Psoas muscle (tissue), 8 donors: ENCODE measurements around the gene C16orf87. TPM values are rescaled to one million over a fixed set of nuclear protein-coding genes. Genes with fewer than 3 reads are reported as not detected.

Experiments used
- ATAC-seq, 4 donors: fragments of 200-7000 bp; cut with Tn5 transposase; one replicate each; pipeline ENCODE4 v1.9.1; 2020; ENCODE audit warnings: moderate library complexity in 3 of 4, mild to moderate bottlenecking in 2 of 4
- DNase-seq, 2 donors: peaks; one replicate each; pipeline ENCODE4 v3.0.0-alpha.2; 2020
- H3K27ac ChIP-seq: fragments of 200-600 bp; one replicate; pipeline ENCODE4 v1.8.0; 2022
- H3K27me3 ChIP-seq, 3 donors: fragments of 200-600 bp in 1 of 3; one replicate each; pipeline versions ENCODE4 v1.6.1 to v1.8.0; 2013 to 2022; ENCODE audit warnings: low read length in 2 of 3, mild to moderate bottlenecking in 2 of 3, moderate library complexity in 1 of 3; ENCODE audit not compliant: insufficient read depth in 3 of 3
- H3K36me3 ChIP-seq, 2 donors: fragments of 200-600 bp in 1 of 2; one replicate each; pipeline versions ENCODE4 v1.6.1 to v1.8.0; 2013 to 2022; ENCODE audit warnings: low read depth in 1 of 2, mild to moderate bottlenecking in 1 of 2, moderate library complexity in 1 of 2; ENCODE audit not compliant: insufficient read depth in 1 of 2
- H3K4me1 ChIP-seq: fragments of 200-600 bp; one replicate; pipeline ENCODE4 v1.8.0; 2022
- H3K4me3 ChIP-seq: fragments of 200-600 bp; one replicate; pipeline ENCODE4 v1.8.0; 2022; ENCODE audit warnings: mild to moderate bottlenecking
- H3K9me3 ChIP-seq: fragments of 200-600 bp; one replicate; pipeline ENCODE4 v1.8.0; 2022
- CTCF ChIP-seq: fragments of 200-600 bp; IDR thresholded peaks from one replicate; pipeline ENCODE4 v1.8.0; 2022; ENCODE audit warnings: antibody characterized with exemption
- WGBS, 3 donors: extraction: QIAGEN DNeasy Blood & Tissue Kit; methylation state at CpG; one replicate each; pipeline versions ENCODE4 v1.1.6 to v1.1.7; 2013; 5-methylcytosine and 5-hydroxymethylcytosine counted together
- intact Hi-C, 2 donors: fragments of 100-400 bp; cut with DNase I; formaldehyde crosslinking; loops; one replicate each; pipeline versions ENCODE4 v1.11.0 to v1.14.2; 2022
- polyA plus RNA-seq, 3 donors: library from polyadenylated mRNA; stranded (reverse); fragments of 200-250 nt; gene quantifications; one replicate each; pipeline ENCODE4 v1.2.3, GENCODE V29; 2013
- total RNA-seq, 4 donors: library from RNA; stranded (reverse); fragmentation: NEBNext Ultra II Directional in 2 of 4; extraction: Animal tissue kit (Norgen Biotek cat#: 25700) in 2 of 4; gene quantifications; one replicate each; pipeline versions ENCODE4 v1.2.1 to v1.2.4, GENCODE V29; 2021 to 2023
- donor health status: healthy with polysubstance abuse.
- donor health status: DM: no; HTN: no; CAD: no; lungs with moderate emphysema.
- donor health status: Bipolar disorder and iron deficiency.
- donor health status: healthy.
- donor health status: DM: yes; HTN: yes; CAD: no.
- donor health status: DM: no; HTN: no; CAD: no.
- donor health status: DM: no; HTN: no; CAD: no.
- donor health status: DM: yes; HTN: yes; CAD: no.

C16orf87 gene
- total and polyA plus RNA-seq, 7 donors = 5.8 to 29.4 (median 20.1) TPM

GRCh38 chr16:46772463-46772862, 58.5 kb downstream of the C16orf87 start:
- Histone ChIP-seq H3K4me3 (no peak overlapping the region), H3K4me1 (peaks cover 18% of the 10 kb centered on the region), H3K9me3 (no peaks in the 10 kb centered on the region), H3K27me3 (no peaks in the 10 kb centered on the region), H3K36me3 (no peaks in the 10 kb centered on the region), H3K27ac (peak overlapping the region; percentile 68)
- 47 to 65% (median 64%) methylated on average over 4 of the region's 4 CpGs for WGBS, 3 donors
- intact Hi-C loops = no loop called here
- peak in 2 of 4 donors; percentile 30 to 43 for ATAC-seq
- TF ChIP-seq CTCF = no peak
- no peak for DNase-seq

GRCh38 chr16:46768809-46769208, 62.2 kb downstream of the C16orf87 start:
- ATAC-seq = peak; percentile 87 to 96 (median 94)
- DNase-seq = peak; percentile 31 to 76
- Histone ChIP-seq H3K4me1 (peaks cover 6% of the 10 kb centered on the region), H3K9me3 (no peaks in the 10 kb centered on the region), H3K27ac (peak overlapping the region; percentile 53), H3K36me3 (no peaks in the 10 kb centered on the region), H3K4me3 (peak overlapping the region; percentile 34), H3K27me3 (no peaks in the 10 kb centered on the region)
- 26 to 43% (median 36%) methylated on average over 8 of the region's 8 CpGs for WGBS, 3 donors
- intact Hi-C loops = no loop called here
- no peak for TF ChIP-seq CTCF

DNA sequence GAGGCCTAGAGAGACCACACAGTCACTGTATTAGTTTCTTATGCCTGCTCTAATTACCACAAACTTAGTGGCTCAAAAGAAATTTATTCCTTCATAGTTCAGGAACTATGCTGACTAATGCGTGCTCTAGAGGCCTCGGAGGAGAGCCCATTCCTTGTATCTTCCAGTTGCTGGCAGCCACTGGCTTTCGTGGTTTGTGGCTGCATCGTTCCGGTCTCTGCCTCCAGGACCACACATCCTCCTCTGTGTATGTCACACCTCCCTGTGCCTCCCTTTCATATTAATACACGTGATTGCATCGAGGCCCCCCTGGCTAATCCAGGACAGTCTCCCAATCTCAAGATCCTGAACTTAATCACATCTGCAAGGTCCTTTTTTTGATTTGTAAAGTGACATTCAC, 65.9 kb downstream of the C16orf87 start:
- Histone ChIP-seq H3K4me3 (no peak overlapping the region), H3K4me1 (peaks cover 9% of the 10 kb centered on the region), H3K9me3 (no peaks in the 10 kb centered on the region), H3K27ac (peak overlapping the region; percentile 80), H3K27me3 (no peaks in the 10 kb centered on the region), H3K36me3 (no peaks in the 10 kb centered on the region)
- intact Hi-C loops = no loop called here
- TF ChIP-seq CTCF = no peak
- ATAC-seq (no peak), DNase-seq (no peak)
- 77 to 81% (median 77%) methylated on average over 7 of the region's 7 CpGs for WGBS, 3 donors

DNA sequence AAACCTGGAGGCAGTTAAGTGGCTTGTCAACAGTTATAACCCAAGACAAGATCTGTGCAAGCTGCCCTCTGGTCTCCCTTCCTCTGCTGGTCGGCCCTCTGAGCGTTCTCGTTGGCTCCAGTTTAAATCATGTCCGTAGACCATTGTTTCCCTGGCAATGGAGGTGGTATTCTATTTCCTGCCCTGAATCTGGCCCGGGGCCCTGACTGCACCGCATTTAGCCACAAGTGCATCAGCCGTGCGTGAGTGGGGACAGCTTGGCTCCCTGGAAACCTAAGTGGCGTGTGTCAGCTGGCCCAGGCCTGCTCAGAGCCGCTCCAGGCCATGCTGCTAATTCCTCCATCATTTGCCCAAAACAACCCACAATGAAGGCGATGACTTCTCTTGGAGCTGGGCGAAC, 67.8 kb downstream of the C16orf87 start:
- DNase-seq = peak; percentile 60 to 86
- intact Hi-C loops = no loop called here
- ATAC-seq = peak; percentile 88 to 93 (median 92)
- WGBS, 3 donors = 17 to 18% (median 18%) methylated on average over 12 of the region's 12 CpGs
- Histone ChIP-seq H3K36me3 (no peaks in the 10 kb centered on the region), H3K27me3 (no peaks in the 10 kb centered on the region), H3K4me1 (peaks cover 13% of the 10 kb centered on the region), H3K9me3 (no peaks in the 10 kb centered on the region), H3K27ac (peak overlapping the region; percentile 80), H3K4me3 (peak overlapping the region; percentile 59)
- TF ChIP-seq CTCF = no peak

GRCh38 chr16:46762583-46762982, 68.4 kb downstream of the C16orf87 start:
- no peak for TF ChIP-seq CTCF
- Histone ChIP-seq H3K27me3 (no peaks in the 10 kb centered on the region), H3K27ac (peak overlapping the region; percentile 80), H3K9me3 (no peaks in the 10 kb centered on the region), H3K4me1 (peaks cover 16% of the 10 kb centered on the region), H3K4me3 (peak overlapping the region; percentile 59), H3K36me3 (no peaks in the 10 kb centered on the region)
- no peak for DNase-seq
- 50 to 66% (median 60%) methylated on average over 3 of the region's 3 CpGs for WGBS, 3 donors
- intact Hi-C loops = no loop called here
- ATAC-seq = peak in 1 of 4 donors; percentile 2
